NOMO-1 (cell line): ENCODE measurements around the gene ADSS1.
A peak's percentile ranks its signal among the peaks of the same experiment; 100 is the strongest.

Source experiments
- DNase-seq, 2 experiments: peaks; one replicate each; lab custom pipeline; 2025; ENCODE audit not compliant: unreplicated experiment in 2 of 2; lab: John Stamatoyannopoulos, UW

The ADSS1 gene

DNA sequence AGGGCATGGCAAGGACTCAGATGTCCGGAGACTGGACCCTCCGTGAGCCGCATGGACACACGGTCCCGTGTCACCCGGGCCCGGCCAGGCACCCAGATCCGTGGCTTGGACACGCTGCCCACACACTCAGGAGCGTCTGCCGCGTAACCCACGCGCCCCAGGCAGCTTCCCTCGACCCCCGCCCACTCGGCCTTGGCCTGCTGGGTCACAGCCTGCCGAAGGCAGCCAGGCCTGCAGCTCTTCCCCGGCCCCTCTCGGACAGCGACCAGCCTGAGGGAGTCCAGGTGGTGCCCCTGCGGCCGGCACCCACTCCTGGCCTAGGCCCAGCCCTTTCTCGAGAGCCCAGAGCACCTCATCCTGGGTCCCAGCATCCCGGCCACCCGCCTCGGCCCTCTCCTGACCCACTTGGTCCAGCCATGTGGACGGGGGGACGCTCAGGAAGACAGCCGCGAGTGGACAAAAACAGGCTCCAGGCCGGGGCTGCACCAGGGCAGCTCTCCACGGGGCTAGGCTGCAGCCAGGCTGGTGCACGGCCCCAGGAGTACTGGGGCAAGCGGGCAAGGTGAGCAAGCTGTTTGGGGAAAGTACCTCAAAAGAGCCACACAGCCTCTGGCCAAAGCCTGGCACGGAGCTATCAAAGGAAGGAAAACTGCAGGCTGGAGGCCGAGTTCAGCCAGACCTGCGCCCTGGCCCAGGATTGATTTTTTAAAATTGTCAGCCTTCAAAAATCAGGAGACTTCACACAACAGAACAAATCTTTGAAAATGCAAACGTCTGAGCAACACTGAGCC, 65.0 kb downstream of the ADSS1 start:
- no peak for DNase-seq

DNA sequence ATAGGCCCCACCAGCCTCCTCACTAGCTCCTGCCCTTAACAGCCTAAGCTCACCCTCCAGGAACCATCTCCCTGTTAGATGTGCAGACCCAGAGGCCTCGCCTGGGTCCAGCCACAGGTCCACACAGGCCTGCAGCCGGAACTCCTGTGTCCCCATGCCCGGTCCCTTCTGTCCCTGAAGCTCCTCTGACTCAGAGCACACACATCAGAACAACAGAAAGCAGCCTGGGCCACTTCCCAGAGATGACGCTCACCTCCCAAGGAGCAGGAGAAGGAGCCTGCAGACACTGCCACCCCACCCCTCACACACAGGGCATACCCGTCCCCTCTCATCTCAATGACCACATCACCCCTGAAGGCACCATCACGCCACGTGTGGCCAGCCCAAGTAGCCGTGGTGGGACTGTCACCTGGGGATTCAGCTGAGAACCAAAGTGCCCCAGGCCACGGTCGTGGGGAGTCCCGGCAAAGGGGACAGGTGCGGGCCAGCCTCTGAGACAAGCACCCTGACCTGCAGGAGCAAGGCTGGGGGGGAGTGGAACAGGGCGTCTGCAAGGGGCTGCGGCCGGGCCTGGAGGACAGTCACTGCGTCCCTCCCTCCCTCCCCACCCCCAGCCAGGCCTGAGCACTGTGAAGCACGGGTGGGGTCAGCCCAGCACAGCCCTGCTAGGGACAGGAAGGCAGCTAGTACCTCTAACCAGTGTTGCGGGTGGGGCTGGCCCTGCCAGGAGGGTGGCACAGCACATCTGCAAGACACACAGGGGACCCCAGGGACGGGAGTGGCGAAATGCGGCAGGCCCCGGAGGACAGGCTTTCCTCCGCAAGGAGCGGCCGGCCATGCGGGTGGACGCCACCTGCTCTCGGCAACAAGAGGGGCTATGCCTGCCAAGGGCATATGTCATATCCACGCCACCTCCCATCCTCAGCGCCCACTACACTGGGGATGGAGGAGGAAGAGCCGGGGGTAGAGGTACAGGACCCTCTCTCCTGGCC, 66.0 kb downstream of the ADSS1 start:
- no peak for DNase-seq

DNA sequence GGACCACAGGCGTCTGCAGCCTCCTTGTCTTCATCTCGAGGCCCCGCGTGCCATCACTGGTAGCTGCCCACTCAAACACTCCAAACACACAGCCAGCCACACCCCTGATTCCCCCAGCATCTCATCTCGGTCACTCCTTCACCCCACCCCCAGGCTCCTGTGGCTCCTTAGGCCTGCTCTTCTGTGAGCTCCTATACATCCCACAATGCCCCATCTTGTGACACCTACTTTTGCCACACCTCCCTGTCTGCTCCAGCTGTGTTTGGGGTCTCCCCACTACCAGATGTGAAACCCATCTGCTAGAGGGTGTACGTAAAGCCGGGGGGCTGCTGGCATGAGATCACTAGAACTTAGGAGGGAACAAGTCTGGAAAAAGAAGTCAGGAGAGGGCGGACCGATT, 67.4 kb downstream of the ADSS1 start:
- DNase-seq: no peak

DNA sequence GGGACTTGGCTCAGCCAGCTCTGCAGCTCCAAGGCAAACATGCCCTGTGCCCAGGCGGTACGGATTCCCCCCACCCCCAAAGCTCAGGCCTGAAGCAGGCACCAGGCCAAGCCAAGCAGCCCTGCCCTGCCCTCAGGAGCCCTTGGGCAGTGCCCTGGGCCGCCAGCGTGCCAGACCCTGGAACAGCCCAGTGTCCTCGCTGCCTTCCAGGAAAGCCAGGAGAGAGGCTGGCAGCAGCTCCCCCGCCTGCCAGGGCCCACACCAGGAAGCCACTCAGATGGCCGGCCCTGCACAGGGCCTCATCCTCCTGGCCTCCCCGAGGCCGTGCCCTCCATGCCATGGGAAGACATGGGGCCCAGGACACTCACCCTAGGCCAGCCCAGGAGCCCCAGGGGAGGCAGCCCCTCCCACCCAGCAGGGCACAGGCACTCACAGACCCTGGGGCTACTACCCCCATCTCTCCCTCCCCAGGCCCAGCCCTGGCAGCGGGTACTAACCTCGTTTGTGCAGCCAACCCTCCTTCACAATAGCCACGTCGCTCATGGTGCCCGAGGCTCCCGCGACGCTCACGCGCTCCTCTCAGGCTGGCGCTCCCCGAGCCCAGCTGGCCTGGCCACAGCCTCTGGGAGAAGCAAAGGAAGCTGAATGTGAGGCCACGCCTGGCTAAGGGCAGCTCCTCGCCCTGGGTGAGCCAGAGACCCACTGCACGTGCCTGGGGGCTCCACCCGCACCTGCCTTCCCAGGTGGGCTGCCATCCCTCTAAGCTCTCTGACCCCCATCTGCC, 68.3 kb downstream of the ADSS1 start:
- DNase-seq: no peak

DNA sequence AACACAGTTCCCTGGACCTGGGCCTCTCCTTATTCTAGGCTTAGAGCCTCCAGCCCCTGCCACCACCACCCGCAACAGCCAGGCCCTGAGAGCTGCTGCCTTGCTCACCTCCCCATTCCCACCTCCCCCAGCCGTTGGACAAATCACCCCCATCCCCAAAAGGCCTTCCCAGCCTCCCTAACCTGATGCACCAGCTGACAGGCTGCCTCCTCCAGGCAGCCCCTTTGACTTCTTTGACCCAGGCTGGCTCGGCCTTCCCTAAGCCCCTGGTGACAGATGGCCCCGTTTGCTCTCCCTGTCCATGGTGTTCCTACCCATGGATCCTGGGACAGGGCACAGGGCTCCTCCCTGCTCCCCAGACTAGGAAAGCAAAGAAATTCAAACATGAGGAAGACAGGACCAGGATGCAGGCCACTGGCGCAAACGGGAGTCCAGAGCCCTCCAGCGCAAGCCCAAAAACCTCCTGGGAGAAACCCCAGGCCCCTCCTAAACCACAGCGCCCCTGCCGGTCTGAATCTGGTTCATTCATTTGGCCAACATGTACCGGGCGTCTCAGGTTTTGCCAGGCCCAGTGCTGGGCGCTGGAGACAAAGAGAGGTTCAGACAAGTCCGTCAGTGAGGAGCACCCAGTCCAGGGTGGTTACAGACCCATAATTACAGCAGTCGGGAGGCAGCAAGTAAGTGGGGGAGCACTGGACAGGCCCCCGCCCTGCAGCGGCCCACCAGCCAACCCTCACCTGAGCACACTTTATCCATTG, 69.1 kb downstream of the ADSS1 start:
- DNase-seq: no peak

- DNase-seq: no peak
Measured at GRCh38 chr14:104793703-104793959, 69.6 kb downstream of the ADSS1 start.

- peak in 1 of 2 experiments; percentile 18 for DNase-seq
Measured at GRCh38 chr14:104794099-104794498, 70.1 kb downstream of the ADSS1 start.

- no peak for DNase-seq
Measured at GRCh38 chr14:104794631-104794992, 70.6 kb downstream of the ADSS1 start.

GRCh38 chr14:104794993-104795780, 71.2 kb downstream of the ADSS1 start, which contains the start of gene AKT1:
TSS of gene AKT1 (minus strand) at chr14:104795748. CDS start at chr14:104792643, 3,105 bp downstream.
- peak in 1 of 2 experiments; percentile 19 for DNase-seq

- peak in 1 of 2 experiments; percentile 32 for DNase-seq
Measured at GRCh38 chr14:104795781-104796686, 72.0 kb downstream of the ADSS1 start.

GRCh38 chr14:104796687-104797081, 72.7 kb downstream of the ADSS1 start:
- no peak for DNase-seq
